ENCODE results near the gene URB2. TPM values are rescaled to one million over a fixed set of nuclear protein-coding genes. Genes with fewer than 3 reads are reported as not detected.

URB2 gene
- total and polyA plus RNA-seq, 2 donors (not counting 3 experiments of a cell fraction or from before 2014, with no cell fraction given), result 4.7 to 12.4 TPM

GRCh38 chr1:229648406-229648805, 22.4 kb downstream of the URB2 start:
- Histone ChIP-seq H3K4me3 (replicated peaks in 1 of 3; ENCODE audit: insufficient read depth in 1 of 3, low read depth in 1 of 3, low read length in 3 of 3) (no peak overlapping the region), H3K4me1 (ENCODE audit: control insufficient read depth, extremely low read depth, insufficient read depth, low read length) (no peaks in the 10 kb centered on the region), H3K36me3 (ENCODE audit: control insufficient read depth in 2 of 2, extremely low read depth in 1 of 2, insufficient read depth in 2 of 2, low read length in 2 of 2) (peaks cover 13 to 19% of the 10 kb centered on the region in 2 experiments), H3K79me2 (ENCODE audit: control insufficient read depth, insufficient read depth, low read length) (no peaks in the 10 kb centered on the region), H3K27me3 (ENCODE audit: control insufficient read depth in 2 of 2, insufficient read depth in 2 of 2, low read length in 2 of 2) (no peaks in the 10 kb centered on the region), H2AFZ (ENCODE audit: low read depth, low read length) (no peak overlapping the region), H3K9me1 (replicated peaks; ENCODE audit: control insufficient read depth, extremely low read depth, insufficient read depth, low read length) (no peaks in the 10 kb centered on the region), H3K9ac (replicated peaks; ENCODE audit: extremely low read depth, insufficient read depth, low read length) (no peak overlapping the region), H3K4me2 (ENCODE audit: insufficient read depth, low read length) (no peak overlapping the region), H4K20me1 (replicated peaks; ENCODE audit: control insufficient read depth, extremely low read depth, insufficient read depth, low read length) (no peaks in the 10 kb centered on the region), H3K27ac (ENCODE audit: insufficient read depth, low read depth, low read length) (no peak overlapping the region), H3K9me3 (replicated peaks; ENCODE audit: control insufficient read depth, insufficient read depth, low read length) (no peaks in the 10 kb centered on the region)
- intact Hi-C loops (cut with micrococcal nuclease), result no loop called here
- dilution Hi-C loops (cut with MboI; ENCODE audit: extremely low pct_ligation_motif_present, low sequenced_read_pairs), result no loop called here
- CTCF ChIA-PET, result interaction anchor here (1.5 kb wide), 1 partner anchor 13 kb away, joined by 5 read pairs; no protein-coding TSS in a partner anchor
- no peak for DNase-seq (ENCODE audit: low read depth, low spot score)
- FAIRE-seq, result no peak
- POLR2A ChIA-PET, result no interaction called here
- no TSS peak for BruUV-seq (replicated peaks)
- TF ChIP-seq GATA2 (IDR thresholded peaks at IDR 0.05; ENCODE audit: insufficient read depth, insufficient read length, low read depth, low read length) (no peak), POLR2AphosphoS5 (IDR thresholded peaks at IDR 0.05; ENCODE audit: insufficient read depth, low read depth, low read length) (no peak), MYC (IDR thresholded peaks at IDR 0.05; ENCODE audit: low read depth, low read length) (no peak), MAX (IDR thresholded peaks at IDR 0.05; ENCODE audit: insufficient read depth, insufficient read length) (no peak)

- POLR2A ChIA-PET, result no interaction called here
- H3K27me3 ChIP-seq (ENCODE audit: control insufficient read depth in 2 of 2, insufficient read depth in 2 of 2, low read length in 2 of 2), result no peaks in the 10 kb centered on the region
- DNase-seq (ENCODE audit: low read depth, low spot score) (no peak), FAIRE-seq (no peak)
- TF ChIP-seq MYC (IDR thresholded peaks at IDR 0.05; ENCODE audit: low read depth, low read length), result no peak
- TF ChIP-seq POLR2A (IDR thresholded peaks at IDR 0.05; ENCODE audit: low read depth, low read length), result no peak
- no peak for TF ChIP-seq MAX (IDR thresholded peaks at IDR 0.05; ENCODE audit: insufficient read depth, insufficient read length)
- no peak for TF ChIP-seq FOS (IDR thresholded peaks at IDR 0.05; ENCODE audit: borderline replicate concordance, insufficient read depth, low read length)
- no peak for TF ChIP-seq CTCF (IDR thresholded peaks at IDR 0.05; ENCODE audit: extremely low read depth in 1 of 2, insufficient read depth in 1 of 2, low read depth in 1 of 2, low read length in 2 of 2)
- TF ChIP-seq JUN (IDR thresholded peaks at IDR 0.05; ENCODE audit: borderline replicate concordance, insufficient read depth, insufficient read length, low read depth), result no peak
- no peak for TF ChIP-seq EZH2 (IDR thresholded peaks at IDR 0.05; ENCODE audit: borderline replicate concordance, low read depth, low read length, severe bottlenecking)
- TF ChIP-seq GATA2 (IDR thresholded peaks at IDR 0.05; ENCODE audit: insufficient read depth, insufficient read length, low read depth, low read length), result no peak
- TF ChIP-seq POLR2AphosphoS5 (IDR thresholded peaks at IDR 0.05; ENCODE audit: insufficient read depth, low read depth, low read length), result no peak
- no peak overlapping the region for H2AFZ ChIP-seq (ENCODE audit: low read depth, low read length)
- no peak overlapping the region for H3K9ac ChIP-seq (replicated peaks; ENCODE audit: extremely low read depth, insufficient read depth, low read length)
- CTCF ChIA-PET, result interaction anchor here (1.5 to 2.2 kb wide), 2 partner anchors 11 kb away, joined by 5 to 6 read pairs; no protein-coding TSS in a partner anchor
- intact Hi-C loops (cut with micrococcal nuclease) (no loop called here), dilution Hi-C loops (cut with MboI; ENCODE audit: extremely low pct_ligation_motif_present, low sequenced_read_pairs) (no loop called here)
- no peaks in the 10 kb centered on the region for H3K4me1 ChIP-seq (ENCODE audit: control insufficient read depth, extremely low read depth, insufficient read depth, low read length)
- H3K4me2 ChIP-seq (ENCODE audit: insufficient read depth, low read length), result no peak overlapping the region
- H3K27ac ChIP-seq (ENCODE audit: insufficient read depth, low read depth, low read length), result no peak overlapping the region
- H3K9me3 ChIP-seq (replicated peaks; ENCODE audit: control insufficient read depth, insufficient read depth, low read length), result no peaks in the 10 kb centered on the region
- no peak overlapping the region for H3K4me3 ChIP-seq (replicated peaks in 1 of 3; ENCODE audit: insufficient read depth in 1 of 3, low read depth in 1 of 3, low read length in 3 of 3)
- H3K9me1 ChIP-seq (replicated peaks; ENCODE audit: control insufficient read depth, extremely low read depth, insufficient read depth, low read length), result no peaks in the 10 kb centered on the region
- no TSS peak for BruUV-seq (replicated peaks)
- no peaks in the 10 kb centered on the region for H3K79me2 ChIP-seq (ENCODE audit: control insufficient read depth, insufficient read depth, low read length)
- H4K20me1 ChIP-seq (replicated peaks; ENCODE audit: control insufficient read depth, extremely low read depth, insufficient read depth, low read length), result no peaks in the 10 kb centered on the region
- peaks cover 12 to 17% of the 10 kb centered on the region in 2 experiments for H3K36me3 ChIP-seq (ENCODE audit: control insufficient read depth in 2 of 2, extremely low read depth in 1 of 2, insufficient read depth in 2 of 2, low read length in 2 of 2)
Observed at GRCh38 chr1:229650045-229650444, 24.0 kb downstream of the URB2 start.

Data from endothelial cell of umbilical vein (primary cell).